OCI-M2 (cell line): ENCODE data around the gene SRP68.

Source experiments
- DNase-seq: peaks from one replicate; lab custom pipeline; 2025; ENCODE audit not compliant: unreplicated experiment; lab: John Stamatoyannopoulos, UW

SRP68 gene

DNA sequence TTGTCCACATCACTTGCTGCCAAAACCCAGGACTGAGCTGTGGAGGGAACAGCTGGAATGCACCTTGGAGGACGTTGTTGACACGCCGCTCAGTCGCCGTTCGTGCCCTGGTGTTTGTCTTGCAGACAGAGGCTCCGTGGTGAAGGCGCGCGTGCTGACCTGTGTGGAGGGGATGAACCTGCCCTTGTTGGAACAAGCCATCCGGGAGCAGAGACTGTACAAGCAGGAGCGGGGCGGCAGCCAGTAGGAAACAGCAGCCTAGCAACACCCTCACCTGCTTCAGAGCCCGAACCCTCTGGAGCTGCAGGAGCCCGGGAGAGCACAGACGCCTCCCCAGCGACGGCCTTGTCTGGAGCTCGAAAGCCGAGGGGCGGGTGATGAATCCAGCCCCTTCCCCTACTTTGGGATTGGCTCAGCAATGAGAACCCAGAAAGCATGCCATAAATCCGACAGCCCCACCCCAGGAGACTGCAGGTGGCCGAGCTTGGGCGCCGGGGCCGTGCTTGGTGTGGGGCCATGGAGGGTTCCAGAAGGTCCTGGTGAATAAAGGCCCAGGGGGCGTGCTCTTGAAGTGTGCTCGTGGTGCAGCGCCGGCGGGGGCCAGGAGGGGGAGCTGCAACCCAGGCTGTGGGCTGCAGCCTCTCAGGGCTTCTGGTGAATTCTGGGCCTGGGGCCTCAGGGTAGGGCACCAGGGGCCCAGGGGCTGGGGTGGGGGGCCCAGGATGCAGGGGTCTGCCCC lies 72.1 kb downstream of the SRP68 start:
- DNase-seq, result no peak

- DNase-seq, result no peak
These were observed 74.0 kb downstream of the SRP68 start for GRCh38 chr17:75998327-75998795.

GRCh38 chr17:75996665-75997590 lies 75.4 kb downstream of the SRP68 start:
- DNase-seq, result no peak

DNA sequence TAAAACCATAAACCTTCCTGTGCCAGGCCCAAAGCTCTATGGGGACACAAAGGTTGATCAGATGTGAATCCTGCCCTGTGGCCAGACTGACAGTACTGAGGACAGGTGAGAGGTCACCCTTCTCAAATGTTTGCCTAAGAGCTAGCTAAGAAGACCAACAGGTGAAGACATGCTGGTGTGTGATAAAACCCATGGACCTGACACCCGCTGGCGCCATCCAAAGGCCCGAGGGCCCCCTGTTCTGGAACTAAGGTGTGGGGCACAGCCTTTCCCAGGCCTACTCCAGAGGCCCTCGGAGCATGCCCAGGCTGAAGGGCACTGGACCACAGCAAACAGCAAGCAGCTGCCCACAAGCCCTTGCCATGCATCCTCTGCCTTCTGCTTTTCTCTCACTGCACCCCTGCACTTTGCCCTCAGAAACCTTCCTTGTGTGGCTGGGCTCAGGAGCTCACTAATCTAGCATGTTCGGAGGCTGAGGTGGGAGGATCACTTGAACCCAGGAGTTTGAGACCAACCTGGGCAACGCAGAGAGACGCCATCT lies 76.9 kb downstream of the SRP68 start:
- DNase-seq, result no peak

DNA sequence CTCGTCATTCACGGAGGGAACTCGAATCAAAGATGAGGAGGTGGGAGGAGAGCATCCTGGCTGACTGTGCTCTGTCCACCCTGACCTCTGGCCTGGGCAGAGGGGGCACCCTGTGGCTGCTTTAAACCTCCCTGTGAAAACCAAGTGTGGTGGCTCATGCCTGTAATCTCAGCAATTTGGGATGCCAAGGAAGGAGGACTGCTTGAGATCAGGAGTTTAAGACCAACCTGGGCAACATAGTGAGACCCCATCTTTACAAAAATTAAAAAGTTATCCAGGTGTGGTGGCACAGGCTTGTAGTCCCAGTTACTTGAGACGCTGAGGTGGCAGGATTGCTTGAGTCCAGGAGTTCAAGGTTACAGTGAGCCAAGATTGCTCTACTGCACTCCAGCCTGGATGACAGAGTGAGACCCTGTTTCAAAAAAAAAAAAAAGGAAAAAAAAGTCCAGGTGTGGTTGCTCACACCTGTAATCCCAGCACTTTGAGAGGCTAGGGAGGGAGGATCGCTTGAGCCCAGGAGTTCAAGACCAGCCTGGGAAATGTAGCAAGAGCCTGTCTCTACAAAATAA lies 77.4 kb downstream of the SRP68 start:
- no peak for DNase-seq

- no peak for DNase-seq
These were observed 80.9 kb downstream of the SRP68 start for GRCh38 chr17:75991396-75991795.
